ENCODE results near the gene HOXA7. TPM values are rescaled to one million over a fixed set of nuclear protein-coding genes. Genes with fewer than 3 reads are reported as not detected.

Gene HOXA7
- total RNA-seq, 1 experiment from 2014 or later, result 2.6 TPM

GRCh38 chr7:27145914-27146412 is 10.5 kb downstream of the HOXA7 start:
- no peak overlapping the region for H3K27ac ChIP-seq (ENCODE audit: low read length)
- H3K79me2 ChIP-seq (ENCODE audit: low read length), result peaks cover 49% of the 10 kb centered on the region
- H3K27me3 ChIP-seq (ENCODE audit: low read length), result no peaks in the 10 kb centered on the region
- peaks cover 13% of the 10 kb centered on the region; the same call in 1 of the 2 replicates for H3K36me3 ChIP-seq (ENCODE audit: low read depth, low read length)
- DNase-seq (no peak), ATAC-seq (no peak)
- ChIA-PET POLR2A (ENCODE audit: unreplicated experiment) (no interaction called here), CTCF (no interaction called here)
- H3K4me1 ChIP-seq (ENCODE audit: insufficient read depth, low read length), result peaks cover 21% of the 10 kb centered on the region
- no peak overlapping the region for H3K4me3 ChIP-seq (ENCODE audit: low read length)
- H4K20me1 ChIP-seq (ENCODE audit: low read length), result no peaks in the 10 kb centered on the region
- no peak overlapping the region for H3K9ac ChIP-seq (ENCODE audit: low read length)
- no peaks in the 10 kb centered on the region for H3F3A ChIP-seq (ENCODE audit: low read length, unreplicated experiment)
- intact Hi-C loops (cut with micrococcal nuclease), result no loop called here
- BruUV-seq (replicated peaks), result no TSS peak
- no peak overlapping the region for H2AFZ ChIP-seq (ENCODE audit: low read length)
- no peaks in the 10 kb centered on the region for H3K9me2 ChIP-seq (replicated peaks; ENCODE audit: low read length)
- H3K4me2 ChIP-seq (ENCODE audit: low read length), result no peak overlapping the region
- no peaks in the 10 kb centered on the region for H3K9me3 ChIP-seq (ENCODE audit: low read length)
- TF ChIP-seq EZH2 (IDR thresholded peaks at IDR 0.05; ENCODE audit: low read length, unreplicated experiment), result no peak

GRCh38 chr7:27145165-27145913 is 11.1 kb downstream of the HOXA7 start:
- Histone ChIP-seq H3K4me3 (ENCODE audit: low read length) (no peak overlapping the region), H3K27me3 (ENCODE audit: low read length) (no peaks in the 10 kb centered on the region), H3K79me2 (ENCODE audit: low read length) (peaks cover 43% of the 10 kb centered on the region), H3F3A (ENCODE audit: low read length, unreplicated experiment) (no peaks in the 10 kb centered on the region), H3K9me3 (ENCODE audit: low read length) (no peaks in the 10 kb centered on the region), H3K9ac (ENCODE audit: low read length) (no peak overlapping the region), H3K4me1 (ENCODE audit: insufficient read depth, low read length) (peaks cover 21% of the 10 kb centered on the region), H4K20me1 (ENCODE audit: low read length) (no peaks in the 10 kb centered on the region), H3K9me2 (replicated peaks; ENCODE audit: low read length) (no peaks in the 10 kb centered on the region), H3K36me3 (ENCODE audit: low read depth, low read length) (peaks cover 13% of the 10 kb centered on the region; the same call in 1 of the 2 replicates), H3K4me2 (ENCODE audit: low read length) (no peak overlapping the region), H3K27ac (ENCODE audit: low read length) (no peak overlapping the region), H2AFZ (ENCODE audit: low read length) (no peak overlapping the region)
- DNase-seq (no peak), ATAC-seq (no peak)
- no TSS peak for BruUV-seq (replicated peaks)
- CTCF ChIA-PET, result no interaction called here
- intact Hi-C loops (cut with micrococcal nuclease), result no loop called here
- POLR2A ChIA-PET (ENCODE audit: unreplicated experiment), result no interaction called here
- TF ChIP-seq EZH2 (IDR thresholded peaks at IDR 0.05; ENCODE audit: low read length, unreplicated experiment) (no peak), EZH2phosphoT487 (IDR thresholded peaks at IDR 0.05; ENCODE audit: borderline replicate concordance, low read length) (no peak), CTCF (conservative IDR thresholded peaks at IDR 0.05; ENCODE audit: low read depth, low read length) (no peak)

- no TSS peak for BruUV-seq (replicated peaks)
- intact Hi-C loops (cut with micrococcal nuclease), result no loop called here
- POLR2A ChIA-PET (ENCODE audit: unreplicated experiment), result no interaction called here
- Histone ChIP-seq H3K9me3 (ENCODE audit: low read length) (no peaks in the 10 kb centered on the region), H3K4me1 (ENCODE audit: insufficient read depth, low read length) (peaks cover 21% of the 10 kb centered on the region), H3K27me3 (ENCODE audit: low read length) (no peaks in the 10 kb centered on the region), H3F3A (ENCODE audit: low read length, unreplicated experiment) (no peaks in the 10 kb centered on the region), H3K4me3 (ENCODE audit: low read length) (no peak overlapping the region), H2AFZ (ENCODE audit: low read length) (no peak overlapping the region), H3K36me3 (ENCODE audit: low read depth, low read length) (peaks cover 13% of the 10 kb centered on the region; the same call in 1 of the 2 replicates), H3K9me2 (replicated peaks; ENCODE audit: low read length) (no peaks in the 10 kb centered on the region), H3K4me2 (ENCODE audit: low read length) (no peak overlapping the region), H4K20me1 (ENCODE audit: low read length) (no peaks in the 10 kb centered on the region), H3K79me2 (ENCODE audit: low read length) (peaks cover 37% of the 10 kb centered on the region), H3K9ac (ENCODE audit: low read length) (no peak overlapping the region), H3K27ac (ENCODE audit: low read length) (no peak overlapping the region)
- CTCF ChIA-PET, result no interaction called here
- ATAC-seq (no peak), DNase-seq (no peak)
- no peak for TF ChIP-seq EZH2 (IDR thresholded peaks at IDR 0.05; ENCODE audit: low read length, unreplicated experiment)
- TF ChIP-seq CTCF (conservative IDR thresholded peaks at IDR 0.05; ENCODE audit: low read depth, low read length), result no peak
- TF ChIP-seq EZH2phosphoT487 (IDR thresholded peaks at IDR 0.05; ENCODE audit: borderline replicate concordance, low read length), result no peak
Measured at GRCh38 chr7:27144781-27145164, 11.7 kb downstream of the HOXA7 start.

Measured in PC-3 (cell line).